C4-2B (cell line): ENCODE measurements around the gene ACCS.

Source experiments
- ZFX ChIP-seq: fragments of 450-650 bp; IDR thresholded peaks from 2 replicates; pipeline ENCODE4 v1.6.1; 2017
- TF ChIP-seq, protein P1 (sequence below): fragments of 450-650 bp; conservative IDR thresholded peaks from 2 replicates; pipeline ENCODE4 v1.5.1; 2017; ENCODE audit warnings: mild to moderate bottlenecking

DNA sequence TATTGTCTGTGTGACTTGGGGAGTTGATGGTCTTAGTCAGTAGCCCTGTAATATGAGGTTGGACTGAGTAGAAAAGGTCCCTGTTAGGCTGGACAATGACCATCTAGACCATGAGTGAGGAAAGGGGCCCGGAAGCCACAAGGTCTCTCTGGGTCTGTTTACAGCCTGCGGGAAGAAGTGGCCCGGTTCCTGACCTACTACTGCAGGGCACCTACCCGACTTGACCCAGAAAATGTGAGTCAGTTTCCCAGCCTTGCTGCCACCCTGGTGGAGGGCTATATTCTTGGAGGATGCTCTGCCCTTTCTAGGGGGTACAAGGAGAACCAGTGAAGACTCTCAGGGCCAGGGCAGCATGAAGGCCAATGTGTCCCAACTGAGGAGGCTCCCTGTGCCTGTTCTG is 14.9 kb upstream of the ACCS start:
- TF ChIP-seq, protein P1, sequence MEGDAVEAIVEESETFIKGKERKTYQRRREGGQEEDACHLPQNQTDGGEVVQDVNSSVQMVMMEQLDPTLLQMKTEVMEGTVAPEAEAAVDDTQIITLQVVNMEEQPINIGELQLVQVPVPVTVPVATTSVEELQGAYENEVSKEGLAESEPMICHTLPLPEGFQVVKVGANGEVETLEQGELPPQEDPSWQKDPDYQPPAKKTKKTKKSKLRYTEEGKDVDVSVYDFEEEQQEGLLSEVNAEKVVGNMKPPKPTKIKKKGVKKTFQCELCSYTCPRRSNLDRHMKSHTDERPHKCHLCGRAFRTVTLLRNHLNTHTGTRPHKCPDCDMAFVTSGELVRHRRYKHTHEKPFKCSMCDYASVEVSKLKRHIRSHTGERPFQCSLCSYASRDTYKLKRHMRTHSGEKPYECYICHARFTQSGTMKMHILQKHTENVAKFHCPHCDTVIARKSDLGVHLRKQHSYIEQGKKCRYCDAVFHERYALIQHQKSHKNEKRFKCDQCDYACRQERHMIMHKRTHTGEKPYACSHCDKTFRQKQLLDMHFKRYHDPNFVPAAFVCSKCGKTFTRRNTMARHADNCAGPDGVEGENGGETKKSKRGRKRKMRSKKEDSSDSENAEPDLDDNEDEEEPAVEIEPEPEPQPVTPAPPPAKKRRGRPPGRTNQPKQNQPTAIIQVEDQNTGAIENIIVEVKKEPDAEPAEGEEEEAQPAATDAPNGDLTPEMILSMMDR = no peak
- TF ChIP-seq ZFX = no peak
